ENCODE results near the gene FER. TPM values are rescaled to one million over a fixed set of nuclear protein-coding genes. Genes with fewer than 3 reads are reported as not detected.

Gene FER
- polyA plus RNA-seq, 1 donor from 2014 or later, result 8.5 TPM

- no peak overlapping the region for H3K27ac ChIP-seq (ENCODE audit: low read length)
- TF ChIP-seq TAF1 (IDR thresholded peaks at IDR 0.05; ENCODE audit: low read depth), result no peak
- TF ChIP-seq EZH2 (IDR thresholded peaks at IDR 0.05; ENCODE audit: borderline replicate concordance, insufficient read depth, low read length, poor library complexity, severe bottlenecking), result no peak
- no peak for TF ChIP-seq EP300 (conservative IDR thresholded peaks at IDR 0.05; ENCODE audit: poor library complexity, severe bottlenecking)
- TF ChIP-seq POLR2AphosphoS5 (IDR thresholded peaks at IDR 0.05), result no peak
- no peak for TF ChIP-seq SMC3 (conservative IDR thresholded peaks at IDR 0.05; ENCODE audit: poor library complexity)
- TF ChIP-seq RAD21 (conservative IDR thresholded peaks at IDR 0.05), result no peak
- TF ChIP-seq, protein P1, sequence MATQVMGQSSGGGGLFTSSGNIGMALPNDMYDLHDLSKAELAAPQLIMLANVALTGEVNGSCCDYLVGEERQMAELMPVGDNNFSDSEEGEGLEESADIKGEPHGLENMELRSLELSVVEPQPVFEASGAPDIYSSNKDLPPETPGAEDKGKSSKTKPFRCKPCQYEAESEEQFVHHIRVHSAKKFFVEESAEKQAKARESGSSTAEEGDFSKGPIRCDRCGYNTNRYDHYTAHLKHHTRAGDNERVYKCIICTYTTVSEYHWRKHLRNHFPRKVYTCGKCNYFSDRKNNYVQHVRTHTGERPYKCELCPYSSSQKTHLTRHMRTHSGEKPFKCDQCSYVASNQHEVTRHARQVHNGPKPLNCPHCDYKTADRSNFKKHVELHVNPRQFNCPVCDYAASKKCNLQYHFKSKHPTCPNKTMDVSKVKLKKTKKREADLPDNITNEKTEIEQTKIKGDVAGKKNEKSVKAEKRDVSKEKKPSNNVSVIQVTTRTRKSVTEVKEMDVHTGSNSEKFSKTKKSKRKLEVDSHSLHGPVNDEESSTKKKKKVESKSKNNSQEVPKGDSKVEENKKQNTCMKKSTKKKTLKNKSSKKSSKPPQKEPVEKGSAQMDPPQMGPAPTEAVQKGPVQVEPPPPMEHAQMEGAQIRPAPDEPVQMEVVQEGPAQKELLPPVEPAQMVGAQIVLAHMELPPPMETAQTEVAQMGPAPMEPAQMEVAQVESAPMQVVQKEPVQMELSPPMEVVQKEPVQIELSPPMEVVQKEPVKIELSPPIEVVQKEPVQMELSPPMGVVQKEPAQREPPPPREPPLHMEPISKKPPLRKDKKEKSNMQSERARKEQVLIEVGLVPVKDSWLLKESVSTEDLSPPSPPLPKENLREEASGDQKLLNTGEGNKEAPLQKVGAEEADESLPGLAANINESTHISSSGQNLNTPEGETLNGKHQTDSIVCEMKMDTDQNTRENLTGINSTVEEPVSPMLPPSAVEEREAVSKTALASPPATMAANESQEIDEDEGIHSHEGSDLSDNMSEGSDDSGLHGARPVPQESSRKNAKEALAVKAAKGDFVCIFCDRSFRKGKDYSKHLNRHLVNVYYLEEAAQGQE (IDR thresholded peaks at IDR 0.05; ENCODE audit: borderline replicate concordance), result no peak
- TF ChIP-seq MXI1 (conservative IDR thresholded peaks at IDR 0.05; ENCODE audit: poor library complexity, severe bottlenecking), result no peak
- TF ChIP-seq, protein P2, sequence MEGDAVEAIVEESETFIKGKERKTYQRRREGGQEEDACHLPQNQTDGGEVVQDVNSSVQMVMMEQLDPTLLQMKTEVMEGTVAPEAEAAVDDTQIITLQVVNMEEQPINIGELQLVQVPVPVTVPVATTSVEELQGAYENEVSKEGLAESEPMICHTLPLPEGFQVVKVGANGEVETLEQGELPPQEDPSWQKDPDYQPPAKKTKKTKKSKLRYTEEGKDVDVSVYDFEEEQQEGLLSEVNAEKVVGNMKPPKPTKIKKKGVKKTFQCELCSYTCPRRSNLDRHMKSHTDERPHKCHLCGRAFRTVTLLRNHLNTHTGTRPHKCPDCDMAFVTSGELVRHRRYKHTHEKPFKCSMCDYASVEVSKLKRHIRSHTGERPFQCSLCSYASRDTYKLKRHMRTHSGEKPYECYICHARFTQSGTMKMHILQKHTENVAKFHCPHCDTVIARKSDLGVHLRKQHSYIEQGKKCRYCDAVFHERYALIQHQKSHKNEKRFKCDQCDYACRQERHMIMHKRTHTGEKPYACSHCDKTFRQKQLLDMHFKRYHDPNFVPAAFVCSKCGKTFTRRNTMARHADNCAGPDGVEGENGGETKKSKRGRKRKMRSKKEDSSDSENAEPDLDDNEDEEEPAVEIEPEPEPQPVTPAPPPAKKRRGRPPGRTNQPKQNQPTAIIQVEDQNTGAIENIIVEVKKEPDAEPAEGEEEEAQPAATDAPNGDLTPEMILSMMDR (IDR thresholded peaks at IDR 0.05; ENCODE audit: poor library complexity, severe bottlenecking), result no peak
- H3K36me3 ChIP-seq (ENCODE audit: insufficient read depth, low read length), result no peaks in the 10 kb centered on the region
- no peak overlapping the region for H3K4me3 ChIP-seq (ENCODE audit: low read length)
- H3K4me2 ChIP-seq (ENCODE audit: low read length), result no peak overlapping the region
- no peaks in the 10 kb centered on the region for H4K20me1 ChIP-seq (ENCODE audit: insufficient read depth)
- no peaks in the 10 kb centered on the region for H3K79me2 ChIP-seq (replicated peaks; ENCODE audit: insufficient read depth, low read length)
- no peaks in the 10 kb centered on the region for H3F3A ChIP-seq (ENCODE audit: insufficient read depth, low read length, poor library complexity, severe bottlenecking)
- no peaks in the 10 kb centered on the region for H3K9me2 ChIP-seq (ENCODE audit: insufficient read depth, low read length)
- H3K27me3 ChIP-seq (ENCODE audit: insufficient read depth, low read depth, low read length), result no peaks in the 10 kb centered on the region
- H3K9ac ChIP-seq (ENCODE audit: low read length), result no peak overlapping the region
- H3K9me3 ChIP-seq (ENCODE audit: low read length), result no peaks in the 10 kb centered on the region
- no peak overlapping the region for H2AFZ ChIP-seq (ENCODE audit: low read depth, low read length)
These were observed 412.8 kb downstream of the FER start for GRCh38 chr5:109160468-109160867.

DNA sequence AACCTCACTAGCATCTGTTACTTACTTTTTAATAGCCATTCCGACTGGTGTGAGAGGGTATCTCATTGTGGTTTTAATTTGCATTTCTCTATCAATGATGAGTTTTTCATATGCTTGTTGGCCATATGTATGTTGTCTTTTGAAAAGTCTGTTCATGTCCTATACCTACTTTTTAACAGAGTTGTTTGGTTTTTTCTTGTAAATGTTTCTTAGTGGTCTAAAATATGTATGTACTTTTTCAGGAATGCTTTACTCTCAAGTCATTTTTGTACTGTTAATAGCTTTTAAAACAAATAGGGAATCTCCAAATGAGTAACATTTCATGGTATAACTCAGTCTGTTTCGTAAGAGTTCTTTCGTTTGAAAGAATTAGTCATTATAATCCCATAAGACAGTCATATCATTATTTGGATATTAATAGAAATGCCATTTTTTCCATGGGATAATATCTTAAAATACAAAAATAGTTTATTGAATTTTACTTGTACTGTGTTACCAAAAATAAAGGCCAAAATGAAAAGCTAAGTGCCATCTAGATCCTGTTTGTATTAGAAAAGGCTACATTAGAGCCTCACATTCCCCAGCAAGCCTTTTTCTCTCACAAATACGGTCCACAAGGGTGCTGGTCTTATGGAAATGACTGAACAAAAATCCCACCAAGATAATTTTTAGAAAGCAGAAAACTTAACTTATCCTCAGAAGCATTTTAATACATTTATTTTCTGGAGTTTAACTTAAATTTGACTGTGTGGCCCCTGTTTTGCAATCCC lies 414.4 kb downstream of the FER start:
- H2AFZ ChIP-seq (ENCODE audit: low read depth, low read length), result no peak overlapping the region
- no peak overlapping the region for H3K9ac ChIP-seq (ENCODE audit: low read length)
- no peak overlapping the region for H3K4me2 ChIP-seq (ENCODE audit: low read length)
- no peak overlapping the region for H3K4me3 ChIP-seq (ENCODE audit: low read length)
- H3K36me3 ChIP-seq (ENCODE audit: insufficient read depth, low read length), result no peaks in the 10 kb centered on the region
- no peaks in the 10 kb centered on the region for H3K9me3 ChIP-seq (ENCODE audit: low read length)
- H3K79me2 ChIP-seq (replicated peaks; ENCODE audit: insufficient read depth, low read length), result no peaks in the 10 kb centered on the region
- no peaks in the 10 kb centered on the region for H3F3A ChIP-seq (ENCODE audit: insufficient read depth, low read length, poor library complexity, severe bottlenecking)
- no peak overlapping the region for H3K27ac ChIP-seq (ENCODE audit: low read length)
- H3K27me3 ChIP-seq (ENCODE audit: insufficient read depth, low read depth, low read length), result no peaks in the 10 kb centered on the region
- TF ChIP-seq TAF1 (IDR thresholded peaks at IDR 0.05; ENCODE audit: low read depth), result no peak
- no peak for TF ChIP-seq MXI1 (conservative IDR thresholded peaks at IDR 0.05; ENCODE audit: poor library complexity, severe bottlenecking)
- TF ChIP-seq EZH2 (IDR thresholded peaks at IDR 0.05; ENCODE audit: borderline replicate concordance, insufficient read depth, low read length, poor library complexity, severe bottlenecking), result no peak
- no peak for TF ChIP-seq SMC3 (conservative IDR thresholded peaks at IDR 0.05; ENCODE audit: poor library complexity)
- no peak for TF ChIP-seq EP300 (conservative IDR thresholded peaks at IDR 0.05; ENCODE audit: poor library complexity, severe bottlenecking)
- no peak for TF ChIP-seq RAD21 (conservative IDR thresholded peaks at IDR 0.05)
- no peak for TF ChIP-seq POLR2AphosphoS5 (IDR thresholded peaks at IDR 0.05)
- TF ChIP-seq, protein P1 (IDR thresholded peaks at IDR 0.05; ENCODE audit: borderline replicate concordance), result no peak
- TF ChIP-seq, protein P2 (IDR thresholded peaks at IDR 0.05; ENCODE audit: poor library complexity, severe bottlenecking), result no peak
- H3K9me2 ChIP-seq (ENCODE audit: insufficient read depth, low read length), result no peaks in the 10 kb centered on the region
- H4K20me1 ChIP-seq (ENCODE audit: insufficient read depth), result no peaks in the 10 kb centered on the region
